Fibroblast of gingiva (primary cell): ENCODE results near the gene CLEC3B.

Experiments used
- DNase-seq: peaks from one replicate; pipeline ENCODE4 v3.0.0-alpha.2; 2011; ENCODE audit warnings: low read depth

Gene CLEC3B

DNA sequence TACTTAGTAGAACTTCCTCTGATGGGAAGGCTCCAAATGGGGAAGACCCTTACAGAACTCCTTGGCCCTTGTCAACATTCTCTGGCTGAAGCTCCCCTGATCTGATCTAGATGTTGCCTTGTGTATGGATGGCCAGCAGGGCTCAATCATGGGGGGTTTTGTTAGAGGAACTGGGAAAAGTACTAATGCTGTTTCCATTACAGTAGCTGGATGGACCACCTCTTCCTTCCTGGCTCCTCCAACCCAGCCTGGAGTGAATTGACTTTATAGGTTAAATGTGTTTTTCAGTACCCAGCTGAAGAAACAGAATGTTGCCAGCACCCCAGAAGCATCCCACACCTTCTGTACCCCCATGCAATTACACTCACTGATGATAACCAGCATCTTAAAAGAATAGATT, 22.7 kb upstream of the CLEC3B start:
- DNase-seq, result no peak

DNA sequence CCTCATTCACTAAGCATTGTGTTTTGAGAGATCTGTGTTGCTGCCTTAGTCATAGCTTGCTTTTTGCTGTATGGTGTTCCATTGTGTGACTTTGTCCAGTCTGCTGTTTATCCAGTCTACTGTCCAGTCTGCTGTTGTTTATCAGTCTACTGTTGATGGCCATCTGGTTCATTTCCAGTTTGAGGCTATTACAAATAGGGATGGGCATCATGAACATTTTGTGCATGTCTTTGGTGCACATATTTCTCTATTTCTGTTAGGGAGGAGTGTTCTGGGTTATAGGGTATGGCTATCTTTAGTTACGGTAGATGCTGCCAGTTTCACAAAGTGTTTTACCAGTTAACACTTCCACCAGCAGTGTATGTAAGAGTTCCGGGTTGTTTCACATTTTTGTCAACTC, 22.2 kb upstream of the CLEC3B start:
- DNase-seq, result peak; percentile 39

DNA sequence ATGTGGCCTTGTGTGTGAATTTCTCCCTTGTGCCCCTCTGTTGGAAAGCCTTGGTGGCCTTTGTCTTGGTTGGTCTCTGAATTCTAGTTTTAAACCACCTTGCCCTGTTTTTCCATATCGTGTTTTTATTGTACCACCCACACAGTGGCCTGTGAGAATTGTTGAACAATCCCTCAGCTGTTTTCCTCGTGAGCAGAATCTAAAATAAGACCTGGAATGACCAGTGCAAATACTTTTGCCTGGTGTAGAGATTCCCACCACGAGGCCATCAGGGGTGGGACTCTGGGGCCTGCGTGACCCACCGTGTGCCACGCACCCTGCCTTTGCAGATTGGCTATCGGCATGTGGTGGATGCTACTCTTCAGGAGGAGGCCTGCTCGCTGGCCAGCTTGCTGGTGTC, 19.0 kb upstream of the CLEC3B start:
- no peak for DNase-seq

DNA sequence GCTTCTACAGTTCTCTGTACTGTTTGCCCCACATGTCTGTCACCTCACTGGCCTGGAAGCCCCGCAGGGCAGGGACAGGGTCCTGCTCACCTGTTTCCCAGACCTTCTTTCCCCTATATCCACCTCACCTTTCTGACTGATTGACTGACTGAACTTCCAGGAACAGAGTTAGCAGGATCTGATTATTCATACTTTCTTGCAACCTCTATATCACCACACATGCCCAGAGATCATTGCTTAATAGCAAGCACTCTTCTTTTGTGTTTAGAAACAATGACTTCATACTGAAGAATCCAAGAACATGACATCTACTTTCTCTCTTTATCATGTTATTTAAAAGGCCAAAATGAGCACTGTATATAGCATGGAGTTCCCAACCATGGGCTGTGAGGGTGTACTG, 18.0 kb upstream of the CLEC3B start:
- DNase-seq, result peak; percentile 72

DNA sequence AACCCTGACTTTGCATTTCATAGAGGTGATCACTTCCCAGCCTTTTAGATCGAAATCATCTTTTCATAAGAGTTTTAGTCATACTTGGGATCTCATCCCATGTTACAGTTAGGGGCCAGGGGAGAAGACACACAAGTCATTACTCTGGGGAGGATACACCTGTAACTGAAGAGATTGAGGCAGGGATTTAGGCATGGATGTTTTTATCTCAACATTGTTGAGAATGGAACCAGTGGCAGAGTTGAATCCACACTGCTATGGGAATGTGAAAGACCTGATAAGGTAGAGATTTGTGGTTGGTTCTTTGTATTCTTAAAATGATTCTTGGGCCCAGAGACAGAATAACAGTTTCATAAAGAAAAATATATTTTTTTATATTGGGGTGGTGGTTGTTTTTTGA, 16.2 kb upstream of the CLEC3B start:
- DNase-seq, result no peak

DNA sequence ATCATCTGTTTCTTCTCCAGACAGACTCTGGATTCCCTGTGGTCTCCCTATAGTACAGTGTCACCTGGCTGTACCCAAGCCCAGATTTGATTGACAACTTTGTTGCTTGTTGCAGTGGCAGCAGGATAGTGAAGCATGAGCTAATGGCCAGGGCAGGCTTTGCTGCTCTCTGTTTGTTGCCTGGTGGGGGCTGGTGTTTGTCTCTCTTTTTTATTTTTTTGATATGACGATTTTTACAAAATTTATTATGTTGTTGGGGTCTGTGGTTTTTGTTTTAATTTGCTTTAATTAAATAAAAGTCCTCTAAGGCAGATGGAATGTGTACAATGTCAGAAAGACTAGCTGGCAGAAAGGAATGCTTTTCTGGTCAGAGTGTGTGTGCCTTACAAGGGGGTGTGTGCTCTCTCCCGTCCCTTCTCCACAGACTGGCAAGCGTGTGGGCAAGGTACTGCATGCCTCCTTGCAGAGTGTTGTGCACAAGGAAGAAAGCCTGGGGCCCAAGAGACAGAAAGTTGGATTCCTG, 15.2 kb upstream of the CLEC3B start:
- peak; percentile 91 for DNase-seq

DNA sequence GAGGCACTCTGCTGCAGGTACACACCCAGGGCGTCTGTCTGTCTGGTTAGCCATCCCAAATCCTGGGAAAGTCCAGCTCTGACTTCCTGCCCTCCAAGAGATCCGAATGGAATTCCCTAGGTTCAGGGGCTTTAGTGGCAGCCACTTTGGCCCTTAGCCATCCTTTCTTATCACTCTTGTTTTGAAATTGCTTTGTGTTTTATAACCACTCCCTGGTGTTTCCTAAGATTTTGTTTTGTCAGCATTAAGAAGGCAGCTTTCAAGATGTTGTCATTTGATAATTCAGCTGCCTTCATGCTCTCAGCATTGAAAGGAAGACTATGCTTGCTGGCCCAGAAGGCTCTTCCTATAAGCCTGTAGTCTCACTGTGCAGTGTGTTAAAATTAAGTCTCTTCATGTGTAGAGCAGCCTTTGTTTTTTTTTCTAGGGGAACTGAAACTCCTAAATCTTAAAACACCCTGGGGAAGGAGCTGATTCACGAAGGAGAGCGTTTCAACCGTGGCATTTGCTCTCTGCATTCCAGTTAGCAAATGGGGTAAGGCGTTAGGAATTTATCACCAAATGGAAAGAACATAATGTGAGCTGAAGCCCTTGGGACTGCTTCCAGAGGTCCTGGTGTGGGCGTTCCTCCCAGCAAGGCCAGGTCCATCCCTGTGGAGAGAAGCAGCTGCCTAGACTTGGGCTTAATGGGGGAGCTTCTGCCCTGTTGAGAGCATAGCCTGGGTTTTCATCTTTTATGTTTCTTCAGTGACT, 14.2 kb upstream of the CLEC3B start:
- peak; percentile 95 for DNase-seq

DNA sequence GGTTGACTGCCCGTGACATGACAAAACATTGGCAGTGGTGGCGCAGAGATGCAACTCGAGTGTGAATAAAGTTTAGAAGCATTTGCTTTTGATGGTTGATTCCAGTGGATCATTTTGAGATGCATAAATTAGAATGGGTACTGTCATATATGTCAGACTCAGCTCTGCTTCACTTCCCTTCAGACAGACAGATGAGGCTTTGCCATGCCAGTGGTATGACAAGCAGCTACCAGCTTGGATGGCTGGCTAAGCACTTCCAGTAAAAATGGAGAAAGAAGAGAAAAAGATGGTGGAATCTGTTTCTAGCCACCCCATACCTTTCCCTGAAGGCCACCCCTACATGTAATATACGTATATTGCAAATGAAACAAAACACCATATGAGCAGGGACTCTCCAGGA, 13.5 kb upstream of the CLEC3B start:
- no peak for DNase-seq

DNA sequence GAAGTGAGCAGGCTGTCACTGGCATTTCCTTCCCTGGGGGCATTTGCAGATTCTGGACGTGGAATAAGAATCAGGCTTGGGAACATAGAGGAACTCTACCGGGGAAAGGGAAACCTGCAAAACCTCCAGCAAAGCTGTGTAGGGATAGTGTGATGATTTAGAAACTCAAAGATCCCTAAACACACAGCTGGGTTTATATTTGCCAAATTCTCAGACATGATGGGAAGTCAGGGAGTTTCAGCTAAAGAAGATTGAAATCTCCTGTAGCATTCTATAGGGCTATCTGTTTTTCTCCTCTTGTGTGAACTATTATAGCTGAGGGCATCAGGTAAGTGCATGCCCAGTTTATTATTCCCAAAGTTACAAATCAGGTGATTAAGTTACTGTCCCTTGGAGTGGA, 9.2 kb upstream of the CLEC3B start:
- DNase-seq, result no peak

DNA sequence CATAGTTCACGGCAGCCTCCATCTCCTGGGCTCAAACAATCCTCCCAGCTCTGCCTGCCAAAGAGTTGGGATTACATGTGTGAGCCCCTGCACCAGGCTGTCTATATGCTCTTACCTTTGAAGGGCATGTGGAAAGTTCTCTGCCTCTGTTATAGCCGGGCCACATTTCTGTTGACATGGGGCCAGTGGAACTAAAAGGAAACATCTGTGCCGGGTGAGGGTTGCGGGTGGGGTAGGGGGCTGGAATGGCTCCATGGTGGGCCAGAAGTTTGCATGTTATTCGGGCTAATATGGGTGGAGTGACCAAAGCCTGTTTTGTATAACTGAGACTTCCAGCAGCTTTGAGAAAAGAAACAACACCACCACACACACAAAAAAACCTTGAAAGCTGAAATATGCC, 8.3 kb upstream of the CLEC3B start:
- DNase-seq, result no peak

DNA sequence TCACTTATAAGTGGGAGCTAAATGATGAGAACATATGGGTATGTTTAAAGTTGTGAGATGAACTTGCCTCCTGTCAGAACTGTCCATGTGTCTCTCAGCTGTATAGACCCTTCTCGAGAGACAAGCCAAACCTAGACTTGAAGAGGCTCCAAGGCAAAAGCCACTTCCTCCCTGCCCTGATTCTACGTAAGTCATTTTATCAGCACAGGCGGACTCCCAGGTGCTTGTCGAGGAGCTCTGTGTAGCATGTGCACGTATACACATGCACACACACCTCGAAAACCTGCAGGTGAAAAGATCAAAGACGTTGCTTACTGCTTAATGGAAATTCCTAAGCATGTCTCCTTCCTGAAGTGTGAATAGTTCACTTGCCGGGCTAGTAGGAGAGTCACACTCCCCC, 5.6 kb upstream of the CLEC3B start:
- no peak for DNase-seq

DNA sequence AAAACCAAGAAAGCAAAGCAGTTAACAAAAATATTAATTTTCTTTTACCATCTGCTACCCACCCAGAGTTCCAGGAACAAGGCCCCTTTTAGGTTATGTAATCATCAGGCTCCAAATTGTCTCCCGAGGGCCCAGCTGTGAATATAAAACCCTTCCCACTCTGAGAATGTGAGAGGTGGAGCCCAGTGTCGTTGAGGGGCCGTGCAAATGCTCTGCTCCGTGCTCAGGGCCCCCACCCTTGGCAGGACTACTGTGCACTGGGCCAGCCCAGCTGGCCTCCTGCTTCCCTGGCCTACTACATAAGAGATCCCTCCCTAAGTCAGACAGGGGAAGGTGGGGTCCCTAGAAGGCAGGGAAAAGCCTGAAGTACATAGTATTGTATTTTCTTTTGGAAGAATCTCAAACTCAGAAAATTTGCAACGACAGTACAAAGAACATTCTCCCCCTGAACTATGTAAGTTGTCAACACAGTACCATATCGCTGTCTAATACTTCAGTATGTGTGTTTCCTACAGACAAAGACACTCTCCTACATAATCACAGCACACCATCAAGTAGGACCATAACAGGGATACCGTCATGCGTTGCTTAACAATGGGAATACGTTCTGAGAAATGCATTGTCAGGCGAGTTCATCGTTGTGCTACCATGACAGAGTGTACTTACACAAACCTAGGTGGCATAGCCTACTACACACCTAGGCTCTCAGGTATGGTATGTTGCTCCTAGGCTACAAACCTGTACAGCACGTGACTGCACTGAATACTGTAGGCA, 4.4 kb upstream of the CLEC3B start:
- no peak for DNase-seq

DNA sequence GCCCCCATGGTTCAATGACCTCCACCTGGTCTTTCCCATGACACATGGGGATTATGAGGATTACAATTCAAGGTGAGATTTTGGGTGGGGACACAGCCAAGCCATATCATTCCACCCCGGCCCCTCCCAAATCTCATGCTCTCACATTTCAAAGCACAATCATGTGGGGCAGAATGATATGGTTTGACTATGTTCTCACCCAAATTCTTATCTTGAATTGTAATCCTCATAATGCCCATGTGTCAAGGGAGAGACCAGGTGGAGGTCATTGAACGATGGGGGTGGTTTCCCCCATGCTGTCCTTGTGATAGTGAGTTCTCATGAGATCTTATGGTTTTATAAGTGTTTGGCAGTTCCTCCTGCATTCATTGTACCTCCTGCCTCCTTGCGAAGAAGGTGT, 2.4 kb upstream of the CLEC3B start:
- DNase-seq, result no peak

DNA sequence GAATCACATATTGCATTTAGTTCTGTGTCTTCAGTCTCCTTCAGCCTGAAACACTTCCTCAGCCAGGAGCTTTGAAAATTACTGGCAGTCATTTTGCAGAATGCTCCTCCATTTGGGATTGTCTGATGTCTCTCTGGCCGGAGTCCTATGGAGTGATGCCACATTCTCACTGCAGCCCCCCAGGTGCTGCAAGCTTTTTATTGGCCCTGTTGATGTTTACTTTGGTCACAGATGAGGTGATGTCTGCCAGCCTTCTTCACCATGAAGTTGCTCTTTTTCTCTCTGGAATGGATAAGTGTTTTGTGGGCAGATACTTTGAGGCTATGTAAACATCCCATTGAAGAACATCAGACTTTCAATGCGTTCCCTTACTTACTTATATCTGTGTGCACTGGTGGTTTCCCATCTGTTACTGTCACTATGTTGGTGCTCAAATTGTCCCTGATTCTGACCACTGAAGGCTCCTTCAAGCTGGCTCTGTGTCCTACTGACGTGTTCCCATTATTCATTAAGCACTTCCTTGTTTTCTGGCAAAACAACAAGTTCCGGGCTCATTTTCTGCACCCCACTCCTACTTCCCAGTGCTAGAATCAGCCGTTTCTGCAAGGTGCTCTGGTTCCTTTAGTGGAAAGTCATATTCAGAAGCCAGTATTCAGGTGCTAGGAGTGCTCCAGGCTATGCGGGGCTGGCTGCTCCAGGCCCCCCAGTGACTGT, 1.4 kb upstream of the CLEC3B start:
- no peak for DNase-seq

DNA sequence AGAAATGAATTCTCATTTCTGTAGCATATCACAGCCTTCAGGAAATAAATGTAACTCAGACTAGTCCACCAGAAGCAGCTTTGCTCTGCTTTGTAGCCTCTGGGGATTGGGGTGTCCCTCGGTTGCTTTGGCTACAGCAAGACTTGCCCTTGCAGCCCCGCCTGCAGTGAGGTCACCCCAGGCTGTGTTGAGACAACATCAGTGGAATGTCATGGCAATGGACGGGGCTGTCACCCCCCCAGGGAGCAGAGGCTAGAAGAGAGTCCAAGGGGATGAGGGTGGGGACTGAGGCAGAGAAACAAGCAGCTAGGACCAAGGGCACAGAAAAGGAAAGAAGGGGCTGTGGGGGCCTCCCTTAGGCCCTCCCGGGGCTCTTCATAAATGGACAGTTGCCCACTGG, 854 bp downstream of the CLEC3B start:
- DNase-seq, result peak; percentile 92

DNA sequence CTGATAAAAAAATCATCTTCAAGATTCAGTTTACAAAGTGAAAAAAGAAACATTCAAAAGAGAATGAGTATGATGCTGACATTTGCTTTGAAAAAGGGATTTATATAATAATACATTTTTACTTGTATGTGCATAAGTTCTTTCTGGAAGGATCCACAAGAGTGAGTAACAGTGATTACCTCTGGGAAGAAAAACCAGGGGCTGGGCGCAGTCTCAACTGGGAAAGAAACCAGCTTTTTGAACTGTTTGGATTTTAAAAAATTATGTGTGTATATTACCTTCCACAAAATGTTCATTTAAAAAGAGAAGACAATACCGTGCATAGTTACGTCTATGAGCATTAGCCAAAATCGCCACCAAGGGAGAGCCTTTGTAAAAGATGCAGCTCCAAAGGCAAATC, 1.3 kb downstream of the CLEC3B start:
- DNase-seq, result no peak

DNA sequence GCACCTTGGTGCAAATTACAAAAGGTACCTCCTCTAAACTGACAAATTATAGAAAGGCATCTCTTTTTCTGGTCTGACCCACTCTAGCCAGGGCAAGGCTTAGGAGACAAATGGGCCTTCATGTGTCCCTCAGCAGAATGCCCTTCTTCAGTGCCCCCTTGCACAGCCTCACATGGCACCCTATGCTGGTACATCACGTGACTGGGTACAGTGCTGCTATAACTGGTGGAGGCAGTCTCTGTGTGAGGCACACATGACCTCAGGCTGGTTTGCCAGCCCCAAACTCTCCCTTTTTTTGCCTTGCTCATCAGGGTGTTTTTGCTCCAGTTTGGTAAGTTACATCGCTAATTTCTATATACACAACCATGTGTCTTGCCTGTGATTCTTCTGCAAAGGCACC, 3.1 kb downstream of the CLEC3B start:
- DNase-seq, result no peak

DNA sequence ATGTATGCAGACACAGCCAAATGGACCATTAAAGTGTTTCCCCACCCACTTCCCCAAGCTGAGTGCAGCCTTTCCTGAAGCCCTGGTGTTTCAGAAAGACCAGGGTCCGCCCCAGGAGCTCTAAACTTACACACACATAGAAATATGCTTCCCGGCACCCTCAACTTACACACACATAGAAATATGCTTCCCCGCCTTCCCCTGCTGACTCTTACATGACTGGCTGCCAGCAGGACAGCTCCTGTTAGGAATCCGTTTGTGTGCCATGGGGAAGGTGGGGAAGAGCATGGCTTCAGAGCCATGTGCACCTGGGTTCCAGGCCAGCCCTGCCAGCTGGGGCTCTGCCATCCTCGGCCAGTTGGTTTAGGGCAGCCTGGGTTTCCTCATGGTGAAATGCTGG, 3.6 kb downstream of the CLEC3B start:
- DNase-seq, result no peak

DNA sequence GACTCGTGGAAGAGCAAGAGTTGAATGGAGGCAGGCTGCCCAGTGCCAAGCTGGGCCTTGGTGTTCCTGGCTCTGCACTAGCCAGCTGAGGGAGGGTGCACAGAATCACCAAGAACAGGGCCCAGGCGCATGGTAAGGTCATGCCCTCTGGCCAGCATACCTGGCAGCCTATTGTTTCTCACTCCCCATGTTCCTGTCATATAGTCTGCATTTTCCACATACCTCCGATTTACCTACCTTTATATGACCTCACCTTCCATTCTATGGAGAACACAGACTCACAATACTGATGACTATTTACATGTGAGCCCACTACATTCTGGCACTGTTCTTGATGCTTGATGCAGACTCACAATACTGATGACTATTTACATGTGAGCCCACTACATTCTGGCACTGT, 5.4 kb downstream of the CLEC3B start:
- DNase-seq, result no peak

DNA sequence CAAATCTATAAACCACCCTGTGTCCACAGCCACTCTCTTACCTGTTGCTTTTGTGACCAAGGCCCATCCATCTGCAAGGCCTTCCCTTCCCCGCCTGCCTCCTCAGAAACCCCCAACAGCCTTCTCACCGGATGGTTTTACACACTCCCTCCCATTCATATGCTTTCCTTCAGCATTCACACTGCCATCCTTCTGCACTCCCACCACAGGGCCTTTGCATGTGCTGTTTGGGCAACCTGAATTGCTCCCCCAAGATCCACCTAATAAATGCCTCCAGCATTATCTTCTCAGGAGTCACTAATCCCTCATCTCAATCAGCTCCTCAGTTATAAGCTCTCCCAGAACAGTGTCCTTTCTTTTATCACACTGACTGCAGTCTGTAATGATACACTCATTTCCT, 6.0 kb downstream of the CLEC3B start:
- DNase-seq, result no peak

DNA sequence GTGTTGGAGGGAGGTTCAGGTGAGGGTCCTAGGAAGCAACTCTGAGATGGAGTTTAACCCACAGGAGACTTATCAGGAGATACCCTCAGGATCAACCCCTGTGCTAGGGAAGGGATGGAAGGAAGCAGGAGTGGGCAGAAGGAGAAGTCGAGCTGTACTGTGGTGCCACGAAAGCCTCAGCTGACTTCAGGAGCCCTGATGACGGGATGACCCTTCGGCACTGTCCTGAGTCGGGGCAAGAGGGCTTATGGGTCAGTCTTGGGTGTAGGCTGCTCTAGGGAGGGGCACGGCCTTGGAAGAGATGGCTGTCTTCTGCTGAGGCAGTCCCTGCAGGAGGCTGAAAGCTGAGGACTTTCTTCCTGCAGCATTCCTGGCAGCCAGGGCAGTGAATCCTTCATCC, 7.7 kb downstream of the CLEC3B start:
- DNase-seq, result no peak

DNA sequence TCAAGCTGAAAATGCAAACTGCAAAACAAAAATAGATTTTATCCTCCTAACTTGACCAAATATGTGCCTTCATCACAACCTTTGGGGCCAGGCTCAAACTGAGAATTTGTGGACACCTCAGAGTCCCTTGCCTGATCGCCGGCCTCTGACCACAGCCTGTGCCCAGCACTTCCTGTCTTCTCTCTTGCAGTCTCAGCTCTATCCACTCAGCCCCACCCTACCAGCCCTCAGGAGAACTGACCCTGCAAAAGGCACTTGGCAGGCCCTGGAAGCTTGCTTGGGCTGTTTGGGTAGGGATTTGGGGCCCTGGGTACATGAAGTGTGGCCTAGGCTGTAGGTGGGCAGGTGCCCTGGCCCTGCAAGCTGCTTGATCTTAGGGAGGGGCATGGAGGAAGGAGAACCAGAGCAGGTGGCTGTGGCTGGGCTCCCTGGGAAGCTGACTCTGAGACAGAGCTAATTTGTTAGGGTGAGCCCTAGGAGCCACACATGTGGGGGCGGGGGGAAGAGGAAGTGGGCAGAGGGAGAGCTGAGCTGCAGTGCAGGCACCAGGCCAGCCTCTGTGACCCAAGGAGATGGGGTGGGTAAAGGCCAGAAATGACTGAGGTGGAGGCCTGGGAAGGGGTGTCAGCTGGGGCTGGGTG, 8.6 kb downstream of the CLEC3B start:
- DNase-seq, result no peak
